Testis (tissue), 2 donors: Measurements from ENCODE around the gene ABCC3.
"Not testable (repeated sequence)": the region's sequence is repeated elsewhere in the genome, so short reads cannot be mapped to it uniquely, and the experiment has no call there.

Experiments
- POLR2A ChIP-seq: fragments of 450-650 bp; IDR thresholded peaks from one replicate; pipeline ENCODE4 v1.6.1; 2017; ENCODE audit warnings: antibody characterized with exemption, mild to moderate bottlenecking, moderate library complexity
- TF ChIP-seq, protein P1 (sequence below), 3 experiments: fragments of 450-650 bp in 2 of 3; fragments of 200-600 bp in 1 of 3; sonication (generic) in 1 of 3; IDR thresholded peaks; one replicate each; pipeline ENCODE4 v1.5.1; 2016 to 2019; ENCODE audit warnings: antibody characterized with exemption in 3 of 3, mild to moderate bottlenecking in 2 of 3, moderate library complexity in 1 of 3

DNA sequence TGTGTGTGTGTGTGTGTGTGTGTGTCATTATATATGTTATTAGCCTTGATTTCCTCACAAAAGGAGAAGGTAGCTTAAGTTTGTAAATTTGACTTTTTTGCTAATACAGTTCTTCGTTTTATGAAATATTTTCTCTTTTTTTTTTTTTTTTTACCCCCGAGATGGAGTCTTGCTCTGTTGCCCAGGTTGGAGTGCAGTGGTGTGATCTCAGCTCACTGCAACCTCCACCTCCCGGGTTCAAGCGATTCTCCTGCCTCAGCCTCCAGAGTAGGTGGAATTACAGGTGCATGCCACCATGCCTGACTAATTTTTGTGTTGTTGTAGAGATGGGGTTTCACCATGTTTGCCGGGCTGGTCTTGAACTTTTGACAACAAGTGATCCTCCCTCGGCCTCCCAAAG is 89.9 kb downstream of the ABCC3 start:
- TF ChIP-seq, protein P1, sequence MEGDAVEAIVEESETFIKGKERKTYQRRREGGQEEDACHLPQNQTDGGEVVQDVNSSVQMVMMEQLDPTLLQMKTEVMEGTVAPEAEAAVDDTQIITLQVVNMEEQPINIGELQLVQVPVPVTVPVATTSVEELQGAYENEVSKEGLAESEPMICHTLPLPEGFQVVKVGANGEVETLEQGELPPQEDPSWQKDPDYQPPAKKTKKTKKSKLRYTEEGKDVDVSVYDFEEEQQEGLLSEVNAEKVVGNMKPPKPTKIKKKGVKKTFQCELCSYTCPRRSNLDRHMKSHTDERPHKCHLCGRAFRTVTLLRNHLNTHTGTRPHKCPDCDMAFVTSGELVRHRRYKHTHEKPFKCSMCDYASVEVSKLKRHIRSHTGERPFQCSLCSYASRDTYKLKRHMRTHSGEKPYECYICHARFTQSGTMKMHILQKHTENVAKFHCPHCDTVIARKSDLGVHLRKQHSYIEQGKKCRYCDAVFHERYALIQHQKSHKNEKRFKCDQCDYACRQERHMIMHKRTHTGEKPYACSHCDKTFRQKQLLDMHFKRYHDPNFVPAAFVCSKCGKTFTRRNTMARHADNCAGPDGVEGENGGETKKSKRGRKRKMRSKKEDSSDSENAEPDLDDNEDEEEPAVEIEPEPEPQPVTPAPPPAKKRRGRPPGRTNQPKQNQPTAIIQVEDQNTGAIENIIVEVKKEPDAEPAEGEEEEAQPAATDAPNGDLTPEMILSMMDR (IDR thresholded peaks at IDR 0.05) = not testable (repeated sequence)
- not testable (repeated sequence) for TF ChIP-seq POLR2A
